ENCODE results near the gene LDAH.
"Not testable (repeated sequence)": the region's sequence is repeated elsewhere in the genome, so short reads cannot be mapped to it uniquely, and the experiment has no call there.

Gene LDAH

DNA sequence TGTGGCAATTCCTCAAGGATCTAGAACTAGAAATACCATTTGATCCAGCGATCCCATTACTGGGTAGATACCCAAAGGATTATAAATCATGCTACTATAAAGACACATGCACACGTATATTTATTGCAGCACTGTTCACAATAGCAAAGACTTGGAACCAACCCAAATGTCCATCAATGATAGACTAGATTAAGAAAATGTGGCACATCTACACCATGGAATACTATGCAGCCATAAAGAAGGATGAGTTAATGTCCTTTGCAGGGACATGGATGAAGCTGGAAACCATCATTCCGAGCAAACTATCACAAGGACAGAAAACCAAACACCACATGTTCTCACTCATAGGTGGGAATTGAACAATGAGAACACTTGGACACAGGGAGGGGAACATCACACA, 106.7 kb downstream of the LDAH start:
- Mint-ChIP-seq H3K9me3 (peaks cover 25% of the 10 kb centered on the region), H3K36me3 (ENCODE audit: low read depth) (peaks cover 83% of the 10 kb centered on the region)
- not testable (repeated sequence) for H3K27me3 Mint-ChIP-seq; H3K4me1 Mint-ChIP-seq (ENCODE audit: low read depth); H3K4me3 Mint-ChIP-seq; H3K27ac Mint-ChIP-seq

DNA sequence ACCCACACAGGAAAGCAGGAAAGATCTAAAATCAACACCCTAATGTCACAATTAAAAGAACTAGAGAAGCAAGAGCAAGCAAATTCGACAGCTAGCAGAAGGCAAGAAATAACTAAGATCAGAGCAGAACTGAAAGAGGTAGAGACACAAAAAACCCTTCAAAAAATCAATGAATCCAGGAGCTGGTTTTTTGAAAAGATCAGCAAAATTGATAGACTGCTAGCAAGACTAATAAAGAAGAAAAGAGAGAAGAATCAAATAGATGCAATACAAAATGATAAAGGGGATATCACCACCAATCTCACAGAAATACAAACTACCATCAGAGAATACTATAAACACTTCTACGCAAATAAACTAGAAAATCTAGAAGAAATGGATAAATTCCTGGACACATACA, 108.5 kb downstream of the LDAH start:
- peaks cover 74% of the 10 kb centered on the region for H3K36me3 Mint-ChIP-seq (ENCODE audit: low read depth)
- peaks cover 19% of the 10 kb centered on the region for H3K9me3 Mint-ChIP-seq
- H3K27me3 Mint-ChIP-seq; H3K4me1 Mint-ChIP-seq (ENCODE audit: low read depth); H3K27ac Mint-ChIP-seq; H3K4me3 Mint-ChIP-seq: not testable (repeated sequence)

DNA sequence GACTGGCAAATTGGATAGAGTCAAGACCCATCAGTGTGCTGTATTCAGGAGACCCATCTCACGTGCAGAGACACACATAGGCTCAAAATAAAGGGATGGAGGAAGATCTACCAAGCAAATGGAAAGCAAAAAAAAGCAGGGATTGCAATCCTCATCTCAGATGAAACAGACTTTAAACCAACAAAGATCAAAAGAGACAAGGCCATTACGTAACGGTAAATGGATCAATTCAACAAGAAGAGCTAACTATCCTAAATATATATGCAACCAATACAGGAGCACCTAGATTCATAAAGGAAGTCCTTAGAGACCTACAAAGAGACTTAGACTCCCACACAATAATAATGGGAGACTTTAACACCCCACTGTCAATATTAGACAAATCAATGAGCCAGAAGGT, 109.3 kb downstream of the LDAH start:
- Mint-ChIP-seq H3K36me3 (ENCODE audit: low read depth) (peaks cover 69% of the 10 kb centered on the region), H3K9me3 (peaks cover 16% of the 10 kb centered on the region)
- H3K4me1 Mint-ChIP-seq (ENCODE audit: low read depth); H3K27ac Mint-ChIP-seq; H3K4me3 Mint-ChIP-seq; H3K27me3 Mint-ChIP-seq: not testable (repeated sequence)

DNA sequence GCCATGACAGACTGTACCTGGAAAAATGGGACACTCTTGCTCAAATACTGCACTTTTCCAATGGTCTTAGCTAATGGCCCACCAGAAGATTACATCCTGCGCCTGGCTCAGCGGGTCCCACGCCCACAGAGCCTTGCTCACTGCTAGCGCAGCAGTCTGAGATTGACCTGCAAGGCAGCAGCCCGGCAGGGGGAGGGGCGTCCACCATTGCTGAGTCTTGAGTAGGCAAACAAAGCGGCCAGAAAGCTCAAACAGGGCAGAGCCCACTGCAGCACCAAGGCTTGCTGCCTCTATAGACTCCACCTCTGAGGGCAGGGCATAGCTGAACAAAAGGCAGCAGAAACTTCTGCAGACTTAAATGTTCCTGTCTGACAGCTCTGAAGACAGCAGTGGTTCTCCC, 111.3 kb downstream of the LDAH start:
- not testable (repeated sequence) for H3K27ac Mint-ChIP-seq; H3K4me3 Mint-ChIP-seq; H3K4me1 Mint-ChIP-seq (ENCODE audit: low read depth); H3K27me3 Mint-ChIP-seq; H3K9me3 Mint-ChIP-seq
- H3K36me3 Mint-ChIP-seq (ENCODE audit: low read depth): peaks cover 64% of the 10 kb centered on the region

DNA sequence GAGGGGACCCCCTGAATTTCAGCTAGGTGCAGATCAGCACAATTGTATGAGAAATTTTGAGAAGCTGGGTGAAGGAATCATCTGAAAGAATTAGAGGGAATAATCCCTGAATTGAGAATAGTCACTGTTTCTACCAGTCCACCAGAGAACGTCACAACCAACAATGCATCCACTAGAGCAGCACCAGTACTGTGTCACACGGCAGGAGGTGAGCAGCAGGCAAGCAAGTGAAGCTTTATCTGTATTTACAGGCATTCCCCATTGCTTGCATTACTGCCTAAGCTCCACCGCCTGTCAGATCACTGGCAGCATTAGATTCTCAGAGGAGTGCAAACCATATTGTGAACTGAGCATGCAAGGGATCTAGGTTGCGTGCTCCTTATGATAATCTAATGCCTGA, 115.3 kb downstream of the LDAH start:
- H3K27me3 Mint-ChIP-seq: no peaks in the 10 kb centered on the region
- peaks cover 39% of the 10 kb centered on the region for H3K36me3 Mint-ChIP-seq (ENCODE audit: low read depth)
- H3K4me3 Mint-ChIP-seq: no peak overlapping the region
- H3K4me1 Mint-ChIP-seq (ENCODE audit: low read depth): no peaks in the 10 kb centered on the region
- no peak overlapping the region for H3K27ac Mint-ChIP-seq
- H3K9me3 Mint-ChIP-seq: no peaks in the 10 kb centered on the region

DNA sequence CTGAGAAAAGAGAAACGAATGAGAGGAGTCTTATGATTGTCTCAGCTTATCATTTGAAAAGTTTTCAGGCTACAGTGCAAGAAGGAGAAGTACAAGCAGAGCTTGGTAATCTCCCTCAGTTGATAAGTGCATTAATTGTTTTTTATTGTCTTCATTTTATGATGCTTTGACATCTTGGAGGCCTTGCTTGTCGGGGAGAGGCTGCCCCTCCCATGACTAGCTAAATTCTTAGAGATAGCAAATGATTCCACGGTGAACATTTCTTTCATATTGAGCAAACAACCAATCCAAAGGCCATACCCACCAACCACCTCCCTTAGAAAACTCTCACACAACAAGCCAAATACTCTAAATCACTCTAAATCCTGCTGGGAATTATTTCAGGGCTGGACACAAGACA, 116.1 kb downstream of the LDAH start:
- Mint-ChIP-seq H3K36me3 (ENCODE audit: low read depth) (peaks cover 35% of the 10 kb centered on the region), H3K4me3 (no peak overlapping the region), H3K9me3 (no peaks in the 10 kb centered on the region), H3K27ac (no peak overlapping the region), H3K4me1 (ENCODE audit: low read depth) (no peaks in the 10 kb centered on the region), H3K27me3 (no peaks in the 10 kb centered on the region)

DNA sequence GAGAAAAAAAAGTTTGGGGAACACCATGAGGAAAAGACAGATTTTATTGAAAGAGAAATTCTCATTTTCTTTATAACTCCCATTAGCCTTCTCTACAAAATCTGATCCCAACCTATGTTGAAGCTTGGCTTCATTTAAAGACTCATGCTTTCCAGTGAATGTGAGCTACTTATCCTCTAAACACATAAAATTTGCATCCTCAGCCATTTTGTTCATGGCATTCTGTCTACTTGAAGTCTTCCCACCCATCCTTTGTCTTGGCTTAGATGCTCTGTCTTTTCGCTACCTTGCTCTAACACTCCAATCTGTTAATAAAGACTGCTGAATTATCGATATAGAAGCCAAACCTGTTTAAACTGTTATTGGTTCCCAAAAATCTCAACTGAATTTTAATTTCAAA, 116.7 kb downstream of the LDAH start:
- Mint-ChIP-seq H3K27me3 (no peaks in the 10 kb centered on the region), H3K4me3 (no peak overlapping the region), H3K4me1 (ENCODE audit: low read depth) (no peaks in the 10 kb centered on the region), H3K36me3 (ENCODE audit: low read depth) (peaks cover 34% of the 10 kb centered on the region), H3K27ac (no peak overlapping the region), H3K9me3 (no peaks in the 10 kb centered on the region)

DNA sequence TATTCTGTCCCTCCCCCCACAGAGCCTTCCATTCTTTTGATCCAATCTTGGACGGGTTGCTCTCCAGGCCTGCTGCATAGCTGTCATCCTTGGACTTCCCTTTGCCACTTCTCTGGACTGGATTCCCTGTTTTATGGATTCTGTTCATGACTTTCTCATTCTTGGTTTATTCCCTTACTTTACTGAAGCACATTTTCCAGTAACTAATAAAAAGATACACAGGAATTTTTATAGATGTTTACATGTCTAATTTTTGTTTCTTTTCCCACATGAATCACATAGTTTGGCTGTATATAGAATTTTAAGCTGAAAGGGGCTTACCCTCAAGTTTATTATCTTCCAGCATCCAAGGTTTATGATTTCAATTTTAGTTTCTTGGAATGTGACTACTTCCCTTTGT, 118.0 kb downstream of the LDAH start:
- no peaks in the 10 kb centered on the region for H3K27me3 Mint-ChIP-seq
- H3K9me3 Mint-ChIP-seq: no peaks in the 10 kb centered on the region
- H3K27ac Mint-ChIP-seq: no peak overlapping the region
- H3K4me1 Mint-ChIP-seq (ENCODE audit: low read depth): peaks cover under 1% of the 10 kb centered on the region
- H3K4me3 Mint-ChIP-seq: no peak overlapping the region
- peaks cover 28% of the 10 kb centered on the region for H3K36me3 Mint-ChIP-seq (ENCODE audit: low read depth)

DNA sequence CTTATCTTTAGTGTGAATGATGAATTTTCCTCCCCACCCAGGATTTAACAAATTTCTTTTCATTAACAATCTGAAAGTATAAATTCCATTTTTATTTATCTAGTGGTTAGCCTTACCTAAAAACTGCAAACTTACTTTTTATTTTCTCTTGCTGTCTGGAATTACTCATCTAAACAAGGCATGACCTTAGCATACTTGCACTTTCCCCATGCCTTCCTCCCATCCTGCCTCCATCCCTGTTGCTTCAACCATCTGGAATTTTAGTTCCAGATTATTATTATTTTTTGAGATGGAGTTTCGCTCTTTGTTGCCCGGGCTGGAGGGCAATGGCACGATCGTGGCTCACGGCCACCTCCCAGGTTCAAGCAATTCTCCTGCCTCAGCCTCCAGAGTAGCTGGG, 120.3 kb downstream of the LDAH start:
- Mint-ChIP-seq H3K4me3 (no peak overlapping the region), H3K4me1 (ENCODE audit: low read depth) (peaks cover 9% of the 10 kb centered on the region), H3K9me3 (no peaks in the 10 kb centered on the region), H3K36me3 (ENCODE audit: low read depth) (peaks cover 29% of the 10 kb centered on the region), H3K27ac (no peak overlapping the region), H3K27me3 (no peaks in the 10 kb centered on the region)

DNA sequence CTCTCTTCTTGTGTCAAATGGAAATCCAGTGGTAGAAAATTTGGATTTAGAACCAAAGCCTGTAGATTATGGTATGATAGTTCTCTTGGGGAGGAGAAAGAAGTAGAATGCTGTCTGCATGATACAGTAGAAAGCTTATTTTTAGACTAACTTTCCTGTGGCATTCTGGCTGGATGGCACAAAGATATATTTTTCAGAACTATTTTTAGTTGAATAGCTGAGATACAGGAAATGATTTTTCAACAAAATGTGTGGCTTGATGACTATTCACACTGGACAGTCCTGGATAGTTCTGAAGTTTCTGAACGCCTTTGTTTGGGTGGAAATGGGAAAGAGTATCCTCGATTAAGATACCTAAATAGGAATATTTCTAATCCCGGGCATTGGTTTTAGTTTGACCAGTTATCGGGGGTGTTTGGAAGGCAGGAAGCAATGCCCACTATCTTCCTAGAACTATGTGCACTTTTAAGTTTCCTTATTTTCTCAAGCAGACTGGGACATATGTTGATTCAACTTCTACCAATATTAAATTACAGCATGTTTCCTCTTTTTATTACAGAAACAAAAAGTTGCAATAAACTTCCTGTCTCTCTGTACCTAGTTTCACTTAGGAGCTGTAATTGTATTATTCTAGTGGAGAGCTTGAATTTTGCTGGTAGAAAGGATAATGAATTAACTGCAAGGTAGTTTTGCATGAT, 123.8 kb downstream of the LDAH start:
- no peak overlapping the region for H3K4me3 Mint-ChIP-seq
- no peak overlapping the region for H3K27ac Mint-ChIP-seq
- peaks cover 13% of the 10 kb centered on the region for H3K36me3 Mint-ChIP-seq (ENCODE audit: low read depth)
- no peaks in the 10 kb centered on the region for H3K9me3 Mint-ChIP-seq
- H3K27me3 Mint-ChIP-seq: no peaks in the 10 kb centered on the region
- peaks cover 9% of the 10 kb centered on the region for H3K4me1 Mint-ChIP-seq (ENCODE audit: low read depth)

DNA sequence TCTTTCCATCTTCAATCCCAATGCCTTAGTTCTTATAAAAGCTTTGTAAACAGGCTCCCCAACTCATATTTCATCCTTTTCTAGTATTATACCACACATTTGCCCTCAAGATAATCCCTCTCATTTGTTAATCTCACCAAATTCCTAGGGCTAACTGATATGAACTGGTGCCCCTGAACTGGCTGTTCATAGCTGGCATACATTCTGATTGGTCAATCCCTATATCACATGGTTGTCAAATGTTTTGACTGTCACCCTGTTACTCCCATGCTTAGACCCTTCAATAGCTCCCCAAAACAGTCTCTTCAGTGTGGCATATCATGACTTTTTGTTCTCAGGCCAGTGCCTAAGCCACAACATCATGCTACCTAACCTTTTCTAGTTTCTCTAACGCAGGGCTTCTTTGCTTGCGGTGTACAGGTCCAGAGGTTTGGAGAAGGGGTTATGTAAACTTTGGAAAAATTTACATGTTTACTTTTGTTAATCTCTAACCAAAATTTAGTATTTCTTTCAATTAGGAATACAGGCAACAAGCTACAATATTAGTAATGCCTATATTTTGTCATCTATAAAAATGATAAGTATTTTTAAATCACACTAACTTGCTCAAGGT, 125.5 kb downstream of the LDAH start:
- Mint-ChIP-seq H3K27ac (no peak overlapping the region), H3K36me3 (ENCODE audit: low read depth) (peaks cover 13% of the 10 kb centered on the region), H3K4me1 (ENCODE audit: low read depth) (peaks cover 9% of the 10 kb centered on the region), H3K9me3 (no peaks in the 10 kb centered on the region), H3K4me3 (no peak overlapping the region), H3K27me3 (no peaks in the 10 kb centered on the region)

DNA sequence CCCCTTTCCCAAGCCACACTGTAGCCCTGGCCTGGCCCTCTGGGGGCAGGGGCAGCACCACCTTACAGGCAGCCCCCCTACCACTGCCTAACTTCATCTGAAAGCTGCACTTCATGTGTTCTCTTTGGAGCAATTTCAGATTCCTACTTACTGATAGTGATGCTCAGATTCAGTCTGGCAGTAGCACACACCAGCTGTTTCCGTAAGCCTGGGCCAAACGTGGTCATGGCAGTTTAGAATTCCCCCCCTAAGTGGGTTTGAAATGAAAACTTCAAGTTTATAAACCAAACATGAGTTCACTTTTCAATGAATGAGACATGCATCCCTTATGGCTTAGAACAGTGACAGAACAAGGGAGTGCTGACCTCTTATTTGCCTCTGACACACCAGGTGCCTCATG, 126.5 kb downstream of the LDAH start:
- peaks cover 9% of the 10 kb centered on the region for H3K4me1 Mint-ChIP-seq (ENCODE audit: low read depth)
- no peak overlapping the region for H3K27ac Mint-ChIP-seq
- no peaks in the 10 kb centered on the region for H3K27me3 Mint-ChIP-seq
- H3K4me3 Mint-ChIP-seq: no peak overlapping the region
- peaks cover 11% of the 10 kb centered on the region for H3K36me3 Mint-ChIP-seq (ENCODE audit: low read depth)
- no peaks in the 10 kb centered on the region for H3K9me3 Mint-ChIP-seq

DNA sequence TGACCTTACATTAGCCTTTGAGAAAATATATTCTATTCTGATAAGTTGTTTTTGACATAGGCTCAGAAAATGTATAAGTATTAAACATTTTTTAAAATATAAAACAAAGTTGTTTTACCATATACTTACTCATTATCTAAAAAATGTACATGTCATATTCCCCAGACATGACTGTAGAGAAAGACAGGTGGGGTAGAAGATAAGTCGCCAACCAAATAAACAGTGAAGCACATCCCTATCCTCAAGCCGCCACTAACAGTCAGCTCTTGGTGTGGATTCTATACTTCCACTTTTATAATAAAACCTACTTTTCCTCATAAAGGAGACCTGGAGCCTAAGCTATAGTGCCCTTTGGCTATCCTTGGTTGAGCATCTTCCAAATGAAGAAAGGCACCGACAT, 129.6 kb downstream of the LDAH start:
- no peak overlapping the region for H3K27ac Mint-ChIP-seq
- no peak overlapping the region for H3K4me3 Mint-ChIP-seq
- peaks cover 27% of the 10 kb centered on the region for H3K36me3 Mint-ChIP-seq (ENCODE audit: low read depth)
- H3K9me3 Mint-ChIP-seq: no peaks in the 10 kb centered on the region
- H3K27me3 Mint-ChIP-seq: no peaks in the 10 kb centered on the region
- no peaks in the 10 kb centered on the region for H3K4me1 Mint-ChIP-seq (ENCODE audit: low read depth)

DNA sequence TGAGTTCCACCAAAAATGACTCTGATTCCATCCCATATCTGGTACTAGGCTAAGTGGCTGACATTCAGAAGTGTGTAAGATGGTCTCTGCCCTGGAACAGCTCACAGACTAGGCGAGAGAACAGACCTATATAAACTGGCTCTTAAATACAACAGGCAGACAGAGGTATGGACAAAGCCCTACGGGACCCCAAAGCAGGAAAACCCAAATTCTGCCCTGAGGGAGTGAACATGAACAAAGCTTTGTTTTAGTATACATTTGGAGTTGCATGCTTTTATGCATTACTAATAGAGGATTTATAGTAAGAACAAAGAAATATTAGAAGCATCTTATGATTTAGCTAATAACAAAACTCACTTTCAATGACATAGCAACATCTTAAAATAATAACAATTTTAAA, 130.8 kb downstream of the LDAH start:
- Mint-ChIP-seq H3K9me3 (no peaks in the 10 kb centered on the region), H3K27me3 (no peaks in the 10 kb centered on the region), H3K36me3 (ENCODE audit: low read depth) (peaks cover 35% of the 10 kb centered on the region), H3K4me1 (ENCODE audit: low read depth) (no peaks in the 10 kb centered on the region), H3K27ac (no peak overlapping the region), H3K4me3 (no peak overlapping the region)

DNA sequence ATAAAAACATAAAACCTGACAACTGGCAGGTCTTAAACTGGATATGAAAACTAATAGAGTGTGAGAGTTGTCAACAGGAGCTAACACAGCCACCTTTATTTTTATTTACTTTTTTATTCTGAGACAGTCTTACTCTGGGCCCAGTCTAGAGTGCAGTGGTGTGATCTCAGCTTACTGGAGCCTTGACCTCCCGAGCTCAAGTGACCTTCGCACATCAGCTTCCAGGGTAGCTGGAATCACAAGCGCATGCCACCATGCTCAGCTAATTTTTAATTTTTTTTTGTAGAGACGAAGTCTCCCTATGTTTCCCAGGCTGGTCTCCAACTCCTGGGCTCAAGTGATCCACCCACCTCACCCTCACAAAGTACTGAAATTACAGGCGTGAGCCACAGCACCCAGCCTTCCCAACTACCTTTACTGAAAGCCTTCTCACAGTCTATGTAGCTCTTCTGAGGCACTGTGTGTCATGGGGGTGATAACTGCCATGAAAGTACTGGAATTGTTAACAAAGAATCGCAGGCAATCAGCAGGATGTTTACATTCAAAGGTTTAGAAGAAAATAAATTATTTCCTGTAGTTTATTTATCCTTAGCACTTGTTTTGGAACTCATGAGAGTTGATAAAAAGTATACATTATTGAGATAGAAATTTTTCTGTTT, 131.7 kb downstream of the LDAH start:
- no peaks in the 10 kb centered on the region for H3K4me1 Mint-ChIP-seq (ENCODE audit: low read depth)
- no peaks in the 10 kb centered on the region for H3K27me3 Mint-ChIP-seq
- H3K4me3 Mint-ChIP-seq: no peak overlapping the region
- no peaks in the 10 kb centered on the region for H3K9me3 Mint-ChIP-seq
- H3K27ac Mint-ChIP-seq: no peak overlapping the region
- H3K36me3 Mint-ChIP-seq (ENCODE audit: low read depth): peaks cover 43% of the 10 kb centered on the region

Measured in stimulated activated naive CD8-positive, alpha-beta T cell treated with anti-CD3 and anti-CD28 coated beads, Interleukin-15, Interleukin-2, amounts not matched to agents 100 ng/mL and 50 ng/mL, for 24 hours (primary cell).